ENCODE measurements around the gene CALHM4. TPM values are rescaled to one million over a fixed set of nuclear protein-coding genes. Genes with fewer than 3 reads are reported as not detected.

Gene CALHM4, protein sequence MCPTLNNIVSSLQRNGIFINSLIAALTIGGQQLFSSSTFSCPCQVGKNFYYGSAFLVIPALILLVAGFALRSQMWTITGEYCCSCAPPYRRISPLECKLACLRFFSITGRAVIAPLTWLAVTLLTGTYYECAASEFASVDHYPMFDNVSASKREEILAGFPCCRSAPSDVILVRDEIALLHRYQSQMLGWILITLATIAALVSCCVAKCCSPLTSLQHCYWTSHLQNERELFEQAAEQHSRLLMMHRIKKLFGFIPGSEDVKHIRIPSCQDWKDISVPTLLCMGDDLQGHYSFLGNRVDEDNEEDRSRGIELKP
- not detected for total RNA-seq

DNA sequence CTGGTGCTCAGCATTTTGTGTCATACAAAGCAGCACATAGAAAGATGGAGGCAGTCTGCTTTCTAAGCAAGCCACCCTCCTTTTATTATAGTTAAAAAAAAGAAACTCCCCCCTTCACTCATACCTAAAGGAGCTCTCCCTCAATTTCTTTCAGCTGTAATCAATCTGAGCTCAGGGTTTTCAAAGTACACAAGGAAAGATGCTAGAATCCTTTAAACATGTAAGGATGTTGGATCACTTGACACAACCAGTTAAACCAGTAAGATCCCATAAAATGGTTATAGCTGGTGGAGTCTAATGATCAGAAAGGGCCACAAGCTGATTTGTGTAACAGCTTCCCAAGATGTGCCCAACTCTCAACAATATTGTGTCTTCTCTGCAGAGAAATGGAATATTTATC, at the start of gene CALHM4:
Gene CALHM4 (plus strand): TSS at position 301 of the 400 bp plus-strand sequence. CDS start 43 bp downstream, at position 344.
- Mint-ChIP-seq H3K27me3 (ENCODE audit: low read depth) (peaks cover 9% of the 10 kb centered on the region), H3K4me1 (ENCODE audit: low read depth) (no peaks in the 10 kb centered on the region), H3K36me3 (ENCODE audit: insufficient read depth) (no peaks in the 10 kb centered on the region), H3K9me3 (no peaks in the 10 kb centered on the region), H3K4me3 (no peak within 1 kb of the TSS)
- no peak for ATAC-seq
- no peak for DNase-seq

- Mint-ChIP-seq H3K36me3 (ENCODE audit: insufficient read depth) (peaks cover 2% of the 10 kb centered on the region), H3K27me3 (ENCODE audit: low read depth) (peaks cover 17% of the 10 kb centered on the region), H3K4me1 (ENCODE audit: low read depth) (no peaks in the 10 kb centered on the region), H3K4me3 (no peak overlapping the region), H3K9me3 (no peaks in the 10 kb centered on the region)
- DNase-seq (no peak), ATAC-seq (no peak)
These were observed 46.2 kb upstream of the CALHM4 start for GRCh38 chr6:116507324-116507723.

DNA sequence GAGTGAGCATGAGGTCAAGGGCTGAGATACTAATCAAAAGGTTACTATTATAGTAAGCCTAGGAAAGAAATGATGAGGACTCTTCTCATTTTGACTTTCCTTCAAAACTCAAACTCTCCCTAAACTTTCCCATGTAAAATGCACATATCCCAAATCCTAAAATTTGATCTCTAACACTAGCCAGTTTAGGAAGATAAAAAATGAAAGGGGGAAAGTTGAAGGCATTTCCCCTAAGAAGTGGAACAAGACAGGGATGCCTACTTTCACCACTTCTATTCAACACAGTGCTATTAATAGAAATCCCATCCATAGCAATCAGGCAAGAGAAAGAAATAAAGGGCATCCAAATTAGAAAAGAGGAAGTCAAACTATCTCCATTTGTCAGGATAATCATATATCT, 45.0 kb upstream of the CALHM4 start:
- DNase-seq = no peak
- H3K9me3 Mint-ChIP-seq = no peaks in the 10 kb centered on the region
- peaks cover 6% of the 10 kb centered on the region for H3K27me3 Mint-ChIP-seq (ENCODE audit: low read depth)
- ATAC-seq = no peak
- no peaks in the 10 kb centered on the region for H3K36me3 Mint-ChIP-seq (ENCODE audit: insufficient read depth)
- no peaks in the 10 kb centered on the region for H3K4me1 Mint-ChIP-seq (ENCODE audit: low read depth)
- H3K4me3 Mint-ChIP-seq = no peak overlapping the region

DNA sequence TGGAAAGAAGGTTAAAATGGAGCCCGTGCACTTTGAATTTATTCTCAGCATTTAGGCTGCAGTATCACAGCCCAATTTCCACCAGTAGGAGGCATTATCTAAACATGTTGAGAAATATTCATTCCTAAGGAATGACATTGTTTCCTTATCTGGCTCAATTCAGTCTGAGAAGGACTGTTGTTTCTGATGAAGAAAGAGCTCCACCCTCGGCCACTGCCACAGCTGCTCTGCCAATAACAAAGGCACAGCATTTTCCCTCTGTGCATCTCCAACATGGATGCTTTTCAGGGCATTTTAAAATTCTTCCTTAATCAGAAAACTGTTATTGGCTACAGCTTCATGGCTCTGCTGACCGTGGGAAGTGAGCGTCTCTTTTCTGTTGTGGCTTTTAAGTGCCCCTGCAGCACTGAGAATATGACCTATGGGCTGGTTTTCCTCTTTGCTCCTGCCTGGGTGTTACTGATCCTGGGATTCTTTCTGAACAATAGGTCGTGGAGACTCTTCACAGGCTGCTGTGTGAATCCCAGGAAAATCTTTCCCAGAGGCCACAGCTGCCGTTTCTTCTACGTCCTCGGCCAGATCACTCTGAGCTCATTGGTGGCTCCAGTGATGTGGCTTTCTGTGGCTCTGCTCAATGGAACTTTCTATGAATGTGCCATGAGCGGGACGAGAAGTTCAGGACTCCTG, 42.0 kb upstream of the CALHM4 start, which contains the start of gene CALHM5:
Gene CALHM5 (plus strand): TSS at position 216 of the 687 bp plus-strand sequence. CDS start 58 bp downstream, at position 274.
- Mint-ChIP-seq H3K4me1 (ENCODE audit: low read depth) (no peaks in the 10 kb centered on the region), H3K36me3 (ENCODE audit: insufficient read depth) (no peaks in the 10 kb centered on the region), H3K27me3 (ENCODE audit: low read depth) (no peaks in the 10 kb centered on the region), H3K4me3 (no peak within 1 kb of the TSS), H3K9me3 (no peaks in the 10 kb centered on the region)
- DNase-seq = no peak
- no peak for ATAC-seq

GRCh38 chr6:116512111-116512559, 41.4 kb upstream of the CALHM4 start:
- Mint-ChIP-seq H3K36me3 (ENCODE audit: insufficient read depth) (no peaks in the 10 kb centered on the region), H3K4me1 (ENCODE audit: low read depth) (no peaks in the 10 kb centered on the region), H3K4me3 (no peak overlapping the region), H3K9me3 (no peaks in the 10 kb centered on the region), H3K27me3 (ENCODE audit: low read depth) (no peaks in the 10 kb centered on the region)
- ATAC-seq (no peak), DNase-seq (no peak)

GRCh38 chr6:116512734-116513133, 40.8 kb upstream of the CALHM4 start:
- Mint-ChIP-seq H3K27me3 (ENCODE audit: low read depth) (no peaks in the 10 kb centered on the region), H3K4me3 (no peak overlapping the region), H3K9me3 (no peaks in the 10 kb centered on the region), H3K4me1 (ENCODE audit: low read depth) (no peaks in the 10 kb centered on the region), H3K36me3 (ENCODE audit: insufficient read depth) (no peaks in the 10 kb centered on the region)
- DNase-seq (no peak), ATAC-seq (no peak)

DNA sequence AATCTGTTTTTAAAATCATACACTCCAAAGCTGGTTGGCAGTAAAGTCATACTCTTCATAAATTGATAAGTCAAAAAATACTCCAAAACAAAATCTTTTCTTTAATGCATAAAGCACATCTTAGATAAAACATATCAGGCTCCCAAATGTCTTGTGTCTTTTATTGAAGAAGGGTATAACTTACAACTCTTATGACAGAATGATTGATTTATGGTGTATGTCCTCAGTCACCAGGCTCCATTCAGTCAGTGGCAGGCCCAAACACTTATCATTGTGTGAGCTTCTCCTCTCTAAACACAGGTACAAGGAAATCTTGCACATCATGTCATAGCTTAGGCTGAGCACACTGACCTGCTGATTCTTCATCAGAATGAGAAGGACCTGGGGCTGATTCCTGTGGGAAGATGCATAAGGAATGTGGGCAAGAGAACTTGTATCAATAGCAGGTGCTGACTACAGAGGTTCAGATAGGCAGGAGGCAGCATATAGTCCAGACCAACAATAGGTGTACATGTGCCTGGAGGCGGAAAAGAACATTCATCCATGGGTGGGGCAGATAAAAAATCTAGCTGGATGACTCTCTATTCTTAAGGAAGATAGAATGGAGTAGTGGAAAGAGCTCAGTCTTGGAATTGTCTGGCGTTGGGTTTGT, 40.2 kb upstream of the CALHM4 start:
- Mint-ChIP-seq H3K36me3 (ENCODE audit: insufficient read depth) (no peaks in the 10 kb centered on the region), H3K4me3 (no peak overlapping the region), H3K9me3 (no peaks in the 10 kb centered on the region), H3K27me3 (ENCODE audit: low read depth) (peaks cover 4% of the 10 kb centered on the region), H3K4me1 (ENCODE audit: low read depth) (no peaks in the 10 kb centered on the region)
- DNase-seq = no peak
- no peak for ATAC-seq

DNA sequence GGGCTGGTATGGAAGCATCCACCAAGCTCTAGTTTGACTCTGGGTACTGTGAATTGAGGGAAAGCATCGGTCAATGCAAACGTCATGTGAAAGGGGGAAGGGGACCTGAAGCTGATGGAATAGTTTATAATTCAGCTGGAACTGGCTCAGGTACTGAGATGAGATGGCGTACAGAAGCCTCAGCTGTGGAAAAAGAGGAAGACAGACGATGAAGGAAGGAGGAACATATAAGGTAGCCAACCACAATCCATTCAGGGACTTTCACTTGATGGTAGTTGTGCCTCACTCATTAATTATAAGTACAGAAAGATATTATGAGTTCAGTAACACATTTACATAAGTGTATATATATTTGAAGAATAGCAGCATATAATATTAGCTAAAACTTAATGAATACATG, 39.4 kb upstream of the CALHM4 start:
- peaks cover 4% of the 10 kb centered on the region for H3K27me3 Mint-ChIP-seq (ENCODE audit: low read depth)
- no peaks in the 10 kb centered on the region for H3K4me1 Mint-ChIP-seq (ENCODE audit: low read depth)
- H3K4me3 Mint-ChIP-seq = no peak overlapping the region
- no peaks in the 10 kb centered on the region for H3K36me3 Mint-ChIP-seq (ENCODE audit: insufficient read depth)
- no peak for DNase-seq
- no peak for ATAC-seq
- no peaks in the 10 kb centered on the region for H3K9me3 Mint-ChIP-seq

GRCh38 chr6:116515141-116515540, 38.4 kb upstream of the CALHM4 start:
- no peak for DNase-seq
- no peak overlapping the region for H3K4me3 Mint-ChIP-seq
- ATAC-seq = no peak
- no peaks in the 10 kb centered on the region for H3K36me3 Mint-ChIP-seq (ENCODE audit: insufficient read depth)
- peaks cover 4% of the 10 kb centered on the region for H3K27me3 Mint-ChIP-seq (ENCODE audit: low read depth)
- H3K4me1 Mint-ChIP-seq (ENCODE audit: low read depth) = no peaks in the 10 kb centered on the region
- no peaks in the 10 kb centered on the region for H3K9me3 Mint-ChIP-seq

DNA sequence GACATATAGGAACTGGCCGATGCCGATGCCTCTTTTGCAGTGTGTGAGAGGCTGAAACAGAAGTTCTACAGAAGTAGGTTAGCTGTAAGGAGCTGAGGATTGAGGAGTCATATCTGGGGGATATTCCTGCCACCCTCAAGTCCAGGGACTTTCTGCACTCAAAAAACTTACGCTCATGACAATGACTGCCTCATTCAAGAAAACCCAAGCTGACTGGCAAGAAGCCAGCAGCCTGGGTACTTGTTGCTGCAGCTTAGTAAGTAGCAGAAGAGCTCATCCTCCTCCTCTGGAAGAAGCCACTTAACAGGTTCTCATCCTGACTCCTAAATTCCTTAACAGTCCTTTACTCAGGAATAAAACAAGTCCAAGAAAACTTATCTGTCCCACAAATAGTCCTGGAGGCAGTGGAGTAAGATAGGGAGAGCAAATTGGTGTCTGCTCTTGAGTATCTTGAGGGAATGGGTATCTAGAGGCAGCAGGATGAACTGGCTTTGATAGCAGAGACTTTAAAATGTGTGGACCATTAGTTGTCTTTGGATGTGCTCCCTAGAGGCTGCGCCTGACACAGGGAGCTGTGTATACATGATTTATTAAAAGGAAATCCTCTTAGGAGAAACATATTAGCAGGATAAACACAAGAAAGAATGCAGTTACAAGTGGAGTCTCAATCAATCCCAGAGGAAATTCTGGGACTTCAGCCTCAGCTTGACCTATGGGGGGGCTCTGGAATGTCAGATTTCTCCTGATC, 34.8 kb upstream of the CALHM4 start:
- Mint-ChIP-seq H3K36me3 (ENCODE audit: insufficient read depth) (no peaks in the 10 kb centered on the region), H3K4me1 (ENCODE audit: low read depth) (no peaks in the 10 kb centered on the region), H3K4me3 (no peak overlapping the region), H3K9me3 (no peaks in the 10 kb centered on the region), H3K27me3 (ENCODE audit: low read depth) (peaks cover 4% of the 10 kb centered on the region)
- DNase-seq (no peak), ATAC-seq (no peak)

GRCh38 chr6:116522896-116523295, 30.7 kb upstream of the CALHM4 start:
- no peaks in the 10 kb centered on the region for H3K4me1 Mint-ChIP-seq (ENCODE audit: low read depth)

DNA sequence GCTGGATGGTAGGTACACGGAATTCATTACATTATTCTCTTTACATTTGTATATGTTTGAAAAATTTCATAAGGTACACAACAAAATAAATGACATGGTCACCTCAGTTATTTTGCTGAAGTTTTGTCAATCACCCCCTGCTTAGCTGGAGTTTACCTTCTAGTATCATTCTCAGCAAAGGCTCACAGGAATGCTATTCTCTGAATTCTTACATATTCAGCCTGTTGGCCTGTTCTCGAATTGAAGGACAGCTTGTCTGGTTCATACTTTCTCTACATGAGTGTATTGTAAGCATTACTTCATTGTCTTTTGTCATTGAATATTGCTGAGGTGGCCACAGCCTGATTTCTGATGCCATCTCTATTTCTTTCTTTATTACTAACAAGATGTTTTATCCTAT, 29.3 kb upstream of the CALHM4 start:
- Mint-ChIP-seq H3K9me3 (no peaks in the 10 kb centered on the region), H3K36me3 (ENCODE audit: insufficient read depth) (no peaks in the 10 kb centered on the region)
- DNase-seq = no peak

More at GRCh38 chr6:116522896-116523295, 30.7 kb upstream of the CALHM4 start:
- no peak for DNase-seq
- Mint-ChIP-seq H3K9me3 (no peaks in the 10 kb centered on the region), H3K36me3 (ENCODE audit: insufficient read depth) (no peaks in the 10 kb centered on the region), H3K27me3 (ENCODE audit: low read depth) (peaks cover 4% of the 10 kb centered on the region), H3K4me3 (no peak overlapping the region)
- no peak for ATAC-seq

GRCh38 chr6:116528133-116528532, 25.4 kb upstream of the CALHM4 start:
- peaks cover 17% of the 10 kb centered on the region for H3K27me3 Mint-ChIP-seq (ENCODE audit: low read depth)
- no peak overlapping the region for H3K4me3 Mint-ChIP-seq
- H3K36me3 Mint-ChIP-seq (ENCODE audit: insufficient read depth) = no peaks in the 10 kb centered on the region
- ATAC-seq (no peak), DNase-seq (no peak)
- no peaks in the 10 kb centered on the region for H3K9me3 Mint-ChIP-seq
- no peaks in the 10 kb centered on the region for H3K4me1 Mint-ChIP-seq (ENCODE audit: low read depth)

More for the DNA sequence above, 29.3 kb upstream of the CALHM4 start:
- H3K4me1 Mint-ChIP-seq (ENCODE audit: low read depth) = no peaks in the 10 kb centered on the region
- H3K27me3 Mint-ChIP-seq (ENCODE audit: low read depth) = no peaks in the 10 kb centered on the region
- no peak overlapping the region for H3K4me3 Mint-ChIP-seq
- no peak for ATAC-seq

- ATAC-seq (no peak), DNase-seq (no peak)
- Mint-ChIP-seq H3K4me1 (ENCODE audit: low read depth) (no peaks in the 10 kb centered on the region), H3K9me3 (no peaks in the 10 kb centered on the region), H3K36me3 (ENCODE audit: insufficient read depth) (no peaks in the 10 kb centered on the region), H3K4me3 (no peak overlapping the region), H3K27me3 (ENCODE audit: low read depth) (peaks cover 22% of the 10 kb centered on the region)
These were observed 24.8 kb upstream of the CALHM4 start for GRCh38 chr6:116528780-116529179.

Measured in activated T-cell treated with anti-CD3 and anti-CD28 coated beads, Interleukin-2, amount 50 U/mL, for 4 hours (primary cell).